Spleen (tissue), 11 donors: Measurements from ENCODE around the gene OR7G1. TPM values are rescaled to one million over a fixed set of nuclear protein-coding genes. Genes with fewer than 3 reads are reported as not detected.

Experiments used
- DNase-seq: peaks from one replicate; pipeline ENCODE4 v3.0.0-alpha.2; 2020
- H3K27ac ChIP-seq, 8 donors: fragments of 200-600 bp; sonication (generic) in 7 of 8; 1 replicate in 4 of 8; 2 replicates in 4 of 8; pipeline versions ENCODE4 v1.5.0 to v1.8.0; 2016 to 2021; ENCODE audit warnings: inconsistent platforms in 4 of 8, mild to moderate bottlenecking in 4 of 8, moderate library complexity in 1 of 8
- H3K27me3 ChIP-seq, 7 donors: fragments of 200-600 bp; sonication (generic) in 6 of 7; replicated peaks in 1 of 7; 1 replicate in 4 of 7; 2 replicates in 3 of 7; pipeline versions ENCODE4 v1.5.0 to v1.8.0; 2016 to 2021; ENCODE audit warnings: inconsistent platforms in 3 of 7, mild to moderate bottlenecking in 1 of 7
- H3K36me3 ChIP-seq, 6 donors: fragments of 200-600 bp; sonication (generic) in 5 of 6; 1 replicate in 4 of 6; 2 replicates in 2 of 6; pipeline versions ENCODE4 v1.5.0 to v1.8.0; 2016 to 2021; ENCODE audit warnings: inconsistent platforms in 2 of 6
- H3K4me1 ChIP-seq, 6 donors: fragments of 200-600 bp; sonication (generic) in 5 of 6; 1 replicate in 3 of 6; 2 replicates in 3 of 6; pipeline versions ENCODE4 v1.5.0 to v1.8.0; 2016 to 2021; ENCODE audit warnings: inconsistent platforms in 3 of 6
- H3K4me3 ChIP-seq, 8 donors: fragments of 200-600 bp; sonication (generic) in 7 of 8; 1 replicate in 4 of 8; 2 replicates in 4 of 8; pipeline versions ENCODE4 v1.5.0 to v1.8.0; 2016 to 2021; ENCODE audit warnings: inconsistent platforms in 4 of 8, mild to moderate bottlenecking in 4 of 8, moderate library complexity in 2 of 8
- H3K9me3 ChIP-seq, 8 donors: fragments of 200-600 bp; sonication (generic) in 7 of 8; 1 replicate in 4 of 8; 2 replicates in 4 of 8; pipeline versions ENCODE4 v1.5.0 to v1.8.0; 2016 to 2021; ENCODE audit warnings: inconsistent platforms in 4 of 8
- CTCF ChIP-seq, 11 experiments: fragments of 200-600 bp in 7 of 11; fragments of 450-650 bp in 4 of 11; sonication (generic) in 4 of 11; IDR thresholded peaks in 8 of 11; conservative IDR thresholded peaks in 3 of 11; 1 replicate in 7 of 11; 2 replicates in 4 of 11; pipeline versions ENCODE4 v1.4.0 to v1.8.0; 2016 to 2021; ENCODE audit warnings: antibody characterized with exemption in 11 of 11, inconsistent platforms in 4 of 11, mild to moderate bottlenecking in 1 of 11
- POLR2A ChIP-seq, 3 donors: fragments of 450-650 bp; IDR thresholded peaks; one replicate each; pipeline ENCODE4 v1.5.1; 2017; ENCODE audit warnings: antibody characterized with exemption in 3 of 3, mild to moderate bottlenecking in 1 of 3
- POLR2AphosphoS5 ChIP-seq, 3 donors: sonication (generic); formaldehyde crosslinking; IDR thresholded peaks; one replicate each; pipeline ENCODE4 v1.5.1; 2017; ENCODE audit warnings: antibody characterized with exemption in 3 of 3
- WGBS, 5 donors: extraction: QIAGEN DNeasy Blood & Tissue Kit in 3 of 5; methylation state at CpG; one replicate each; pipeline versions ENCODE4 v1.1.5 to v1.1.7; 2013 to 2018; 5-methylcytosine and 5-hydroxymethylcytosine counted together
- intact Hi-C: fragments of 100-400 bp; cut with DNase I; formaldehyde crosslinking; loops from one replicate; pipeline ENCODE4 v1.15.0; 2023; ENCODE audit warnings: low total_unique reads
- polyA plus RNA-seq, 3 donors: library from polyadenylated mRNA; stranded (reverse); fragments of 200-250 nt; gene quantifications; one replicate each; pipeline ENCODE4 v1.2.1, GENCODE V29; 2013
- total RNA-seq, 7 donors: library from RNA; depleted of rRNA in 3 of 7; stranded (reverse); fragments of >200 nt in 3 of 7; fragmentation: NEBNext Ultra II Directional in 4 of 7; extraction: Animal tissue kit (Norgen Biotek cat#: 25700) in 4 of 7; gene quantifications; one replicate each; pipeline versions ENCODE4 v1.1.0 to v1.2.1, GENCODE V29; 2016 to 2021
- donor health status: healthy with polysubstance abuse.
- donor health status: DM: no; HTN: no; CAD: no; lungs with moderate emphysema.
- donor health status: DM: no; HTN: no; CAD: no.
- donor health status: Bipolar disorder and iron deficiency.
- donor health status: healthy.
- donor health status: DM: no; HTN: no; CAD: no.
- donor health status: DM: yes; HTN: yes; CAD: no.

The OR7G1 gene
- total and polyA plus RNA-seq, 10 donors = not detected

- H3K27me3 ChIP-seq = no peaks in the 10 kb centered on the region
- intact Hi-C loops = loop anchor here (10.0 kb wide), 1 partner anchor 64 kb away; no protein-coding TSS in a partner anchor
- H3K9me3 ChIP-seq = peaks cover 10 to 26% (median 19%) of the 10 kb centered on the region in 8 donors
- TF ChIP-seq CTCF (IDR thresholded peaks at IDR 0.05 in 8 of 11, conservative IDR thresholded peaks at IDR 0.05 in 3 of 11) (peak in 2 of 11 experiments; percentile 26 to 28), POLR2AphosphoS5 (IDR thresholded peaks at IDR 0.05) (peak; percentile 82 to 90 (median 86)), POLR2A (IDR thresholded peaks at IDR 0.05) (peak in 1 of 3 donors; percentile 28)
- DNase-seq = peak; percentile 95
- peaks cover 17 to 52% (median 34%) of the 10 kb centered on the region in 6 donors for H3K4me1 ChIP-seq
- peak within 1 kb of the TSS; percentile 81 to 93 (median 90) for H3K27ac ChIP-seq
- 0 to 1% (median 0%) methylated on average over 40 to 43 of the region's 43 CpGs for WGBS, 5 donors
- peak within 1 kb of the TSS; percentile 90 to 96 (median 93) for H3K4me3 ChIP-seq
- H3K36me3 ChIP-seq = peaks cover 0 to 24% (median 9%) of the 10 kb centered on the region in 6 donors
Observed at GRCh38 chr19:9140159-9140874, 24.8 kb upstream of the OR7G1 start, which contains the start of gene ZNF317. TSS of gene ZNF317 (plus strand) at chr19:9140397. CDS start at chr19:9156017, 15,620 bp downstream.

GRCh38 chr19:9139609-9140158, 24.1 kb upstream of the OR7G1 start:
- intact Hi-C loops = loop anchor here (5.0 to 10.0 kb wide), 2 partner anchors 65 to 658 kb away; no protein-coding TSS in a partner anchor
- WGBS, 5 donors = 29 to 35% (median 31%) methylated on average over 8 of the region's 8 CpGs
- no peak for TF ChIP-seq POLR2A (IDR thresholded peaks at IDR 0.05)
- TF ChIP-seq POLR2AphosphoS5 (IDR thresholded peaks at IDR 0.05) = no peak
- no peak for TF ChIP-seq CTCF (IDR thresholded peaks at IDR 0.05 in 8 of 11, conservative IDR thresholded peaks at IDR 0.05 in 3 of 11)
- peaks cover 4 to 20% (median 12%) of the 10 kb centered on the region in 8 donors for H3K9me3 ChIP-seq
- peaks cover 17 to 52% (median 34%) of the 10 kb centered on the region in 6 donors for H3K4me1 ChIP-seq
- H3K36me3 ChIP-seq = peaks cover 0 to 18% (median 4%) of the 10 kb centered on the region in 6 donors
- peak overlapping the region; percentile 81 to 93 (median 90) for H3K27ac ChIP-seq
- peak overlapping the region; percentile 90 to 96 (median 93) for H3K4me3 ChIP-seq
- H3K27me3 ChIP-seq = no peaks in the 10 kb centered on the region
- no peak for DNase-seq

- Histone ChIP-seq H3K27ac (no peak overlapping the region), H3K4me1 (peaks cover 0 to 28% (median 6%) of the 10 kb centered on the region in 6 donors), H3K36me3 (no peaks in the 10 kb centered on the region), H3K9me3 (no peaks in the 10 kb centered on the region), H3K27me3 (peaks cover 0 to 17% (median 0%) of the 10 kb centered on the region in 7 donors), H3K4me3 (no peak overlapping the region)
- intact Hi-C loops = no loop called here
- TF ChIP-seq POLR2AphosphoS5 (IDR thresholded peaks at IDR 0.05) (no peak), POLR2A (IDR thresholded peaks at IDR 0.05) (no peak), CTCF (IDR thresholded peaks at IDR 0.05 in 8 of 11, conservative IDR thresholded peaks at IDR 0.05 in 3 of 11) (no peak)
- WGBS, 5 donors = 55 to 71% (median 68%) methylated on average over 5 of the region's 5 CpGs
- no peak for DNase-seq
Observed at GRCh38 chr19:9132422-9132821, 16.9 kb upstream of the OR7G1 start.

GRCh38 chr19:9130965-9131364, 15.4 kb upstream of the OR7G1 start:
- TF ChIP-seq POLR2AphosphoS5 (IDR thresholded peaks at IDR 0.05) (no peak), CTCF (IDR thresholded peaks at IDR 0.05 in 8 of 11, conservative IDR thresholded peaks at IDR 0.05 in 3 of 11) (no peak), POLR2A (IDR thresholded peaks at IDR 0.05) (no peak)

More at GRCh38 chr19:9130965-9131364, 15.4 kb upstream of the OR7G1 start:
- peak overlapping the region in 3 of 8 donors; percentile 14 to 51 (median 23) for H3K27ac ChIP-seq
- intact Hi-C loops = no loop called here
- no peaks in the 10 kb centered on the region for H3K36me3 ChIP-seq
- H3K9me3 ChIP-seq = no peaks in the 10 kb centered on the region
- H3K27me3 ChIP-seq = peaks cover 0 to 27% (median 0%) of the 10 kb centered on the region in 7 donors
- H3K4me3 ChIP-seq = no peak overlapping the region
- peaks cover 0 to 16% (median 0%) of the 10 kb centered on the region in 6 donors for H3K4me1 ChIP-seq
- DNase-seq = no peak
- WGBS, 5 donors = 15 to 26% (median 20%) methylated on average over 1 of the region's 1 CpG
